ENCODE measurements around the gene RBMX.

Gene RBMX

DNA sequence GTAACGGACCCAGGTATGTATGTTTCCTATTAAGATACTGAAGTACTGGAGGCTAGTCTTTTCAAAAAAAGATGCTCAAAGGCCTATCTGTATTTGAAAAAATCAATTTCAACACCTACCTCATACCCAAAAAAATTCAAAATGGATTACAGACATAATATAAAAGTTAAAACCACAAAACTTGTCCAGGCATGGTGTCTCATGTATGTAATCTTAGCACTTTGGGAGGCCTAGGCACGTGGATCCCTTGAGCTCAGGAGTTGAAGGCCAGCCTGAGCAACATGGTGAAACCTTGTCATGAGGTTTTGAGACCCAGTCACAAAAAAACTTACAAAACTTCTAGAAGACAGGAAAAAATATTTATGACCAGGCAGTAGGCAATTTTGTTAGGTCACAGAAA is 16.7 kb downstream of the RBMX start:
- H3K36me3 ChIP-seq (ENCODE audit: low read length): peaks cover 5% of the 10 kb centered on the region
- H3K27me3 ChIP-seq (ENCODE audit: low read length): no peaks in the 10 kb centered on the region
- H4K20me1 ChIP-seq (ENCODE audit: low read depth, low read length): peaks cover 3% of the 10 kb centered on the region; the same call in 1 of the 2 replicates
- no peak overlapping the region for H3K4me3 ChIP-seq (ENCODE audit: insufficient read depth, low read length, poor library complexity, severe bottlenecking)
- H3F3A ChIP-seq (ENCODE audit: insufficient read depth): peaks cover 25% of the 10 kb centered on the region
- no peak overlapping the region for H2AFZ ChIP-seq (ENCODE audit: low read depth, low read length, severe bottlenecking)
- TF ChIP-seq, protein P1, sequence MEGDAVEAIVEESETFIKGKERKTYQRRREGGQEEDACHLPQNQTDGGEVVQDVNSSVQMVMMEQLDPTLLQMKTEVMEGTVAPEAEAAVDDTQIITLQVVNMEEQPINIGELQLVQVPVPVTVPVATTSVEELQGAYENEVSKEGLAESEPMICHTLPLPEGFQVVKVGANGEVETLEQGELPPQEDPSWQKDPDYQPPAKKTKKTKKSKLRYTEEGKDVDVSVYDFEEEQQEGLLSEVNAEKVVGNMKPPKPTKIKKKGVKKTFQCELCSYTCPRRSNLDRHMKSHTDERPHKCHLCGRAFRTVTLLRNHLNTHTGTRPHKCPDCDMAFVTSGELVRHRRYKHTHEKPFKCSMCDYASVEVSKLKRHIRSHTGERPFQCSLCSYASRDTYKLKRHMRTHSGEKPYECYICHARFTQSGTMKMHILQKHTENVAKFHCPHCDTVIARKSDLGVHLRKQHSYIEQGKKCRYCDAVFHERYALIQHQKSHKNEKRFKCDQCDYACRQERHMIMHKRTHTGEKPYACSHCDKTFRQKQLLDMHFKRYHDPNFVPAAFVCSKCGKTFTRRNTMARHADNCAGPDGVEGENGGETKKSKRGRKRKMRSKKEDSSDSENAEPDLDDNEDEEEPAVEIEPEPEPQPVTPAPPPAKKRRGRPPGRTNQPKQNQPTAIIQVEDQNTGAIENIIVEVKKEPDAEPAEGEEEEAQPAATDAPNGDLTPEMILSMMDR (IDR thresholded peaks at IDR 0.05; ENCODE audit: insufficient read depth, low read length, poor library complexity, severe bottlenecking): no peak
- TF ChIP-seq EZH2phosphoT487 (conservative IDR thresholded peaks at IDR 0.05; ENCODE audit: low read length): no peak
- H3K9me2 ChIP-seq (replicated peaks; ENCODE audit: insufficient read depth, low read length): no peaks in the 10 kb centered on the region
- H3K27ac ChIP-seq (ENCODE audit: low read depth, low read length): no peak overlapping the region
- no peak overlapping the region for H3K4me2 ChIP-seq (ENCODE audit: low read depth, low read length, poor library complexity, severe bottlenecking)
- H3K9ac ChIP-seq (ENCODE audit: low read length): no peak overlapping the region
- H3K79me2 ChIP-seq (ENCODE audit: insufficient read depth, low read length): no peaks in the 10 kb centered on the region
- no peaks in the 10 kb centered on the region for H3K9me3 ChIP-seq (ENCODE audit: insufficient read depth, low read length)

DNA sequence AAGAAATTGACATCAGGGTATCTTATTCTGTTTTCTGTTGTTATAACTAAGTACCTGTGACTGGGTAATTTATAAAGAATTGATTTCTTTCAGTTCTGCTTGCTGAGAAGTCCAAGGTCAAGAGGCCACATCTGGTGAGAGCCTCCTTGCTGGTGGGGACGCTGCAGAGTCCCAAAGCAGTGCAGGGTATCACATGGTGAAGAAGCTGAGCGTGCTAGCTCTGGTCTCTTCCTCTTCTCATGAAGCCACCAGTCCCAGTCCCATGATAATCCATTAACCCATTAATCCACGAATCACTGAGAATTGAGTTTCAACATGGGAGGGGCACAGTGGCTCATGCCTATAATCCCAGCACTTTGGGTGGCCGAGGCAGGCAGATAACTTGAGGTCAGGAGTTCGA is 18.0 kb downstream of the RBMX start:
- no peaks in the 10 kb centered on the region for H3K36me3 ChIP-seq (ENCODE audit: low read length)
- no peak overlapping the region for H3K27ac ChIP-seq (ENCODE audit: low read depth, low read length)
- peaks cover 12% of the 10 kb centered on the region for H3F3A ChIP-seq (ENCODE audit: insufficient read depth)
- TF ChIP-seq, protein P1 (IDR thresholded peaks at IDR 0.05; ENCODE audit: insufficient read depth, low read length, poor library complexity, severe bottlenecking): no peak
- TF ChIP-seq EZH2phosphoT487 (conservative IDR thresholded peaks at IDR 0.05; ENCODE audit: low read length): no peak
- H3K4me3 ChIP-seq (ENCODE audit: insufficient read depth, low read length, poor library complexity, severe bottlenecking): no peak overlapping the region
- no peaks in the 10 kb centered on the region for H3K9me2 ChIP-seq (replicated peaks; ENCODE audit: insufficient read depth, low read length)
- H3K9ac ChIP-seq (ENCODE audit: low read length): no peak overlapping the region
- H3K9me3 ChIP-seq (ENCODE audit: insufficient read depth, low read length): no peaks in the 10 kb centered on the region
- H3K27me3 ChIP-seq (ENCODE audit: low read length): no peaks in the 10 kb centered on the region
- no peak overlapping the region for H3K4me2 ChIP-seq (ENCODE audit: low read depth, low read length, poor library complexity, severe bottlenecking)
- no peak overlapping the region for H2AFZ ChIP-seq (ENCODE audit: low read depth, low read length, severe bottlenecking)
- H3K79me2 ChIP-seq (ENCODE audit: insufficient read depth, low read length): no peaks in the 10 kb centered on the region
- H4K20me1 ChIP-seq (ENCODE audit: low read depth, low read length): no peaks in the 10 kb centered on the region

DNA sequence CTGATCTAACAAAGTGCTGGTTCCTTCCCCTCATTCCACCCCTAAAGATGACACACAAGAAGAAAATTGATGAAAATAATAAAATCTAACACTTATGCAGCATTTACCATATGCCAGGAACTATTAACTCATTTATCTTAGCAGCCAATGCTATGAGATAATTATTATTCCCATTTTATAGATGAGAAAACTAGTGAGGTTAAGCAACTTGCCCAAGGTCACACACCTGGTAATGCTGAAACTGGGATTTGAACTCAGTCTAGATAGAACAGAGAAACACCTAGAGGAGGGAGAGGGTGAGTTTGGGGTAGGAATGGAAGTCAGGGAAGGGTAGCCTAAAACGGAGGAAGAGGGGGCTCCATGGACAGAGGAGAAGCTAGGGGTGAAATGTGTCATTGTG is 18.6 kb downstream of the RBMX start:
- Histone ChIP-seq H3K4me3 (ENCODE audit: insufficient read depth, low read length, poor library complexity, severe bottlenecking) (no peak overlapping the region), H3K36me3 (ENCODE audit: low read length) (no peaks in the 10 kb centered on the region), H3K9me2 (replicated peaks; ENCODE audit: insufficient read depth, low read length) (no peaks in the 10 kb centered on the region), H3K79me2 (ENCODE audit: insufficient read depth, low read length) (no peaks in the 10 kb centered on the region), H3K9ac (ENCODE audit: low read length) (no peak overlapping the region), H2AFZ (ENCODE audit: low read depth, low read length, severe bottlenecking) (no peak overlapping the region), H3K27ac (ENCODE audit: low read depth, low read length) (no peak overlapping the region), H3K27me3 (ENCODE audit: low read length) (no peaks in the 10 kb centered on the region), H4K20me1 (ENCODE audit: low read depth, low read length) (no peaks in the 10 kb centered on the region), H3K9me3 (ENCODE audit: insufficient read depth, low read length) (no peaks in the 10 kb centered on the region), H3F3A (ENCODE audit: insufficient read depth) (peaks cover 9% of the 10 kb centered on the region; the same call in 1 of the 2 replicates), H3K4me2 (ENCODE audit: low read depth, low read length, poor library complexity, severe bottlenecking) (no peak overlapping the region)
- no peak for TF ChIP-seq EZH2phosphoT487 (conservative IDR thresholded peaks at IDR 0.05; ENCODE audit: low read length)
- TF ChIP-seq, protein P1 (IDR thresholded peaks at IDR 0.05; ENCODE audit: insufficient read depth, low read length, poor library complexity, severe bottlenecking): no peak
